ENCODE results near the gene C2CD4A.

- TF ChIP-seq POLR2AphosphoS5 (IDR thresholded peaks at IDR 0.05; ENCODE audit: low read depth, low read length) (no peak), TAF1 (IDR thresholded peaks at IDR 0.05; ENCODE audit: borderline replicate concordance, low read depth, low read length) (no peak)
Measured at GRCh38 chr15:62099094-62099601, 32.4 kb downstream of the C2CD4A start.

Measured in GM12892 (cell line).